ENCODE data around the gene DARS1. TPM values are rescaled to one million over a fixed set of nuclear protein-coding genes. Genes with fewer than 3 reads are reported as not detected.
"Not testable (repeated sequence)": the region's sequence is repeated elsewhere in the genome, so short reads cannot be mapped to it uniquely, and the experiment has no call there.

The DARS1 gene
- total RNA-seq, 1 donor from 2014 or later, result 52.3 TPM

DNA sequence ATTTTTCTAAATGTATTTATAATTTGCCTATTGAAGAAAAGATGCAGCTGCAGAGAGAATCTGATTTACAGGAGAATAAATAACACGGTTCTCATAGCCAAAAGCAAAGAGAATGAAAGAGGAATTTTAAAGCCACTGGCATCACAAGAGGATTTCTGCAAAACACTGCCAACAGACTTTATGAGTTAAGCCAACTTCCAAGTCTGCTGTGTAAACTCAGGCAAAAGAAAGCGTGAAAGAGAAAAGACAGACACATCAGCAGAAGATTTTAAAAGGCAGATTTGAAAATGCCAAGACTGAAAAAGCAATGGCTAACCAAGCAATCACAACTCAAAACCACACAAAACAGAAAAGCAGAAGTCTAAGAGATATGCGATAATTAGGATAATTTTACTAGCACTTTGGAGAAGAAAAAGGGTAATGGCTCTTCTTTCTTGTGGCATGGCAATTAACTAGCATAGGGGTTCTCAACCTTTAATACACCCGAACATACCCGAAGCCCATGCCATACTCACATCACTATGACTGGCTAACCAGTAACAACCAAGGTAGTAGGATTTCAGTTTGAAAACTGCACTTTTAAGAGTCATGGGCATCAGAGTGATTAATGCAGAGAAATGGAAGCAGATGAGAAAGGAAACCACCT is 4.9 kb downstream of the DARS1 start:
- TF ChIP-seq CTCF (IDR thresholded peaks at IDR 0.05), result no peak
- H3K4me1 Mint-ChIP-seq (ENCODE audit: low read depth), result peaks cover 13% of the 10 kb centered on the region
- no peak overlapping the region for H3K27ac Mint-ChIP-seq (ENCODE audit: unreplicated experiment)
- H3K27me3 Mint-ChIP-seq (ENCODE audit: low read depth), result no peaks in the 10 kb centered on the region
- H3K9me3 Mint-ChIP-seq (ENCODE audit: low read depth), result no peaks in the 10 kb centered on the region
- peaks cover 25% of the 10 kb centered on the region for H3K36me3 Mint-ChIP-seq (ENCODE audit: low read depth)
- DNase-seq (ENCODE audit: low spot score), result no peak
- no peak overlapping the region for H3K4me3 Mint-ChIP-seq (ENCODE audit: unreplicated experiment)

DNA sequence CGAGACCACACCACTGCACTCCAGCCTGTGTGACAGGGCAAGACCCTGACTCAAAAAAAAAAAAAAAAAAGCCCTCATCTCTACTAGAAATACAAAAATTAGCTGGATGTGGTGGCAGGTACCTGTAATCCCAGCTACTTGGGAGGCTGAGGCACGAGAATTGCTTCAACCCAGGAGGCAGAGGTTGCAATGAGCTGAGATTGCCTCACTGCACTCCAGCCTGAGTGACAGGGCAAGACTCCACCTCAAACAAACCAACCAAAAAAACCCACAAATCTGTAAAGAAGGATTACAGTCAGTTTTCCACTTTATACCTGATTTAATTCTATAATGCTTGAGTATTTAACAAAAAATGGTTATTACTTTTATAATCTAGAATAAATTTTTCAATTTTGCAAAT is 9.7 kb downstream of the DARS1 start:
- Mint-ChIP-seq H3K9me3 (ENCODE audit: low read depth) (peaks cover 8% of the 10 kb centered on the region), H3K36me3 (ENCODE audit: low read depth) (peaks cover 38% of the 10 kb centered on the region), H3K27ac (ENCODE audit: unreplicated experiment) (no peak overlapping the region), H3K27me3 (ENCODE audit: low read depth) (no peaks in the 10 kb centered on the region), H3K4me1 (ENCODE audit: low read depth) (no peaks in the 10 kb centered on the region), H3K4me3 (ENCODE audit: unreplicated experiment) (no peak overlapping the region)
- no peak for DNase-seq (ENCODE audit: low spot score)
- TF ChIP-seq CTCF (IDR thresholded peaks at IDR 0.05), result no peak

DNA sequence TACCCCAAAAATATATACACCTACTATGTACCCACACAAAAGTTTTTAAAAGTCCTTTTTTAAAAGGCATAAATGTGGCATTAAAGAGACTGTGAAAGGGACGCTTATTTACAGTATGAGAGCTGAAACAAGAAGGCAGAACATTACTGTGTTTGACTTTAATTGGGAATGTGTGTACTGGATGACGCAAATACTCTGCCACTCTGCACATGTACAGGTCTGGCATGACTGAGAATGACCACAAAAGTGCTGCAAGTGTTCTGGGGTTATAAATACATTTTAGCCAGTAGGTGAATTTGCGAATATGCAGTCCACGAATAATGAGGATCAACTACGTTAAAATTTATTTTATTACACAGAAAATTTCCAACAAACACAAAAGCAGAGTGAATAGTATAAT is 11.4 kb downstream of the DARS1 start:
- no peak for DNase-seq (ENCODE audit: low spot score)
- Mint-ChIP-seq H3K27me3 (ENCODE audit: low read depth) (no peaks in the 10 kb centered on the region), H3K9me3 (ENCODE audit: low read depth) (peaks cover 8% of the 10 kb centered on the region), H3K36me3 (ENCODE audit: low read depth) (peaks cover 32% of the 10 kb centered on the region), H3K4me1 (ENCODE audit: low read depth) (peaks cover 4% of the 10 kb centered on the region), H3K4me3 (ENCODE audit: unreplicated experiment) (no peak overlapping the region), H3K27ac (ENCODE audit: unreplicated experiment) (no peak overlapping the region)
- no peak for TF ChIP-seq CTCF (IDR thresholded peaks at IDR 0.05)

DNA sequence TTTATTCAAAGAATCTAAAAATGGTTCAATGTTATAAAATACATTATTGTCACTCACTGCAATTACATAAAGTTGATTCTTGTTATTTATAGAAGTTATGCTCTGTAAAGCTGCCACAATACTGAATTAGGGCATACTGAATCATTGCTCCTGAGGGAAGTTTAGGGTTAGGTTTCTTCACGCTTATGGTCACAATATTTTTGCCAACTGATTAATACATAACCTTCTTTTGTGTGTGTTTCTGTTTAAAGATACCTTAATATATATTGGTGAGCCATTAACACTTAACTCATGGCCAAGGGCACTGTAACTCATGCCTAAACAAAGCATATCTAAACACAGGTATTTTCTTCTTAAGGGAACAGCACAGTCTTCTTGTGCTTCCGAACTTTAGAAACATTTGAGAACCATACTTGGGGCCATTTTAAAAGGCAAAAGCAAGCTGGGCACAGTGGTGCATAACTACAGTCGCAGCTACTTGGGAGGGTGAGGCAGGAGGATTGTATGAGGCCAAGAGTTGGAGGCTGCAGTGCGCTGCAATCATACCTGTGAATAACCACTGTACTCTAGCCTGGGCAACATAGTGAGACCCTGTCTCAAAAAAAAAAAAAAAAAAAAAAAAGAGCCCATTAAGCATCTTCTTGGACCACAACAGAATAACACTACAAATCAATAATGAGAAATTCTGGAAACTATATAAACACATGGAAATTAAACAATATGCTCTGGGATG is 15.6 kb downstream of the DARS1 start:
- peaks cover 8% of the 10 kb centered on the region for H3K9me3 Mint-ChIP-seq (ENCODE audit: low read depth)
- peaks cover 4% of the 10 kb centered on the region for H3K4me1 Mint-ChIP-seq (ENCODE audit: low read depth)
- no peak for TF ChIP-seq CTCF (IDR thresholded peaks at IDR 0.05)
- no peak for DNase-seq (ENCODE audit: low spot score)
- H3K36me3 Mint-ChIP-seq (ENCODE audit: low read depth), result peaks cover 18% of the 10 kb centered on the region
- no peak overlapping the region for H3K27ac Mint-ChIP-seq (ENCODE audit: unreplicated experiment)
- H3K4me3 Mint-ChIP-seq (ENCODE audit: unreplicated experiment), result no peak overlapping the region
- no peaks in the 10 kb centered on the region for H3K27me3 Mint-ChIP-seq (ENCODE audit: low read depth)

DNA sequence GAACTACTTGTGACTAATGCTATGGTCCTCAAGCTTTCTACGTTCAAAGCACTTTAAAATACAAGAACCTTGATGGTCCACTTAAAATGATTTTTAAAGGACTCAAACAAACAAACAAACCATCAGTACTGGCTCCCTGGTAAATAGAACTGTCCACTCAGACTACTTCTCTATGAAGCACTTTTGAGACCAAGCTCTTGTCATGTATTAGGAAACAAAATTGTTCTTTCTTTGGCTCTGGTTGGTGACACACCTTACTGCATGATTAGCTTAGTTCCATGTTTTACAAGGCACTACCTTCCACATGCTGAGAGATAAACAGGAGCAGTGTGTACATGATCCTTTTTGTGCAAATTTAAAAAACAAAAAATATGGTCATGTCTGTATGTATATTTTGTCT is 19.7 kb downstream of the DARS1 start:
- Mint-ChIP-seq H3K4me1 (ENCODE audit: low read depth) (peaks cover 24% of the 10 kb centered on the region), H3K9me3 (ENCODE audit: low read depth) (no peaks in the 10 kb centered on the region), H3K27ac (ENCODE audit: unreplicated experiment) (no peak overlapping the region), H3K4me3 (ENCODE audit: unreplicated experiment) (no peak overlapping the region), H3K27me3 (ENCODE audit: low read depth) (no peaks in the 10 kb centered on the region), H3K36me3 (ENCODE audit: low read depth) (no peaks in the 10 kb centered on the region)
- no peak for DNase-seq (ENCODE audit: low spot score)
- TF ChIP-seq CTCF (IDR thresholded peaks at IDR 0.05), result no peak

DNA sequence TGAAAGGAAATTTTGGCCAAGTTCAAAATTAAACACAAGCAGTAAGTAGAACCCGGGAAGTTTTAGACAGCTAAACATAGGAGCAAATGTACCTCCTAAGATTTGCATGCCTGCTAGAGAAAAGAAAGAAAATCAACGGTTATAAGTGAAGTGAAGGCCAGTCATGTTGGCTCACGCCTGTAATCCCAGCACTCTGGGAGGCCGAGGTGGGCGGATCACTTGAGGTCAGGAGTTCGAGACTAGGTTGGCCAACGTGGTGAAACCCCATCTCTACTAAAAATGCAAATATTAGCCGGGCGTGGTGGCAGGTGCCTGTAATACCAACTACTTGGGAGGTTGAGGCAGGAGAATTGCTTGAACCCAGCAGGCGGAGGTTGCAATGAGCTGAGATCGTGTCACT is 21.0 kb downstream of the DARS1 start:
- not testable (repeated sequence) for H3K36me3 Mint-ChIP-seq (ENCODE audit: low read depth)

More for the DNA sequence above, 21.0 kb downstream of the DARS1 start:
- not testable (repeated sequence) for H3K4me3 Mint-ChIP-seq (ENCODE audit: unreplicated experiment); H3K27me3 Mint-ChIP-seq (ENCODE audit: low read depth); H3K9me3 Mint-ChIP-seq (ENCODE audit: low read depth); H3K27ac Mint-ChIP-seq (ENCODE audit: unreplicated experiment); DNase-seq (ENCODE audit: low spot score)
- H3K4me1 Mint-ChIP-seq (ENCODE audit: low read depth), result peaks cover 24% of the 10 kb centered on the region

Measured in chondrocyte (in vitro differentiated cells).